Ramos (cell line): Measurements from ENCODE around the gene ABHD16A.

ENCODE experiments used
- in situ Hi-C: fragments of 300-500 bp; cut with MboI; formaldehyde crosslinking; loops from one replicate; pipeline ENCODE4 v1.14.3; 2022; ENCODE audit warnings: low sequenced_read_pairs; ENCODE audit not compliant: unreplicated experiment

ABHD16A gene

GRCh38 chr6:31733734-31734133, 30.6 kb upstream of the ABHD16A start:
- in situ Hi-C loops, result no loop called here

DNA sequence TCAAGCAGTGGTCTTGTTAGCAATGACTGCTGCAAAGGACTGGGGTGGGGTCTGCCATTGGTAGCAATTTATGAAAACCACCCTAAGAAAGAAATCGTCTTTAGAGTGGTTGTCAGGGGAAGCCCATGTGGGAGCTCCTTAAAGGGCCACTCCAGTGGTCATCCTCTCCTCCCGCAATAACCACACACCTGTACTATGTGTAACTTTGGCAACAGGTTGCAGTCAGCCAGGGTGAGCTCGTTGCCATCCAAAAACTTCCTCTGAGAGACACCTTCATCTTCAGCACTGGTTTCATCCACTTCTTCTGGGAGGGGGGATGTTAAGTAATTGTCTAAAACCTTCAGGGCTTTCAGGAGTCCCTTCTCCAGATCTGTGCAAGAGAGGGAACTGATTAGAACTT, 28.9 kb upstream of the ABHD16A start:
- in situ Hi-C loops, result no loop called here

GRCh38 chr6:31730631-31731086, 27.5 kb upstream of the ABHD16A start:
- in situ Hi-C loops, result no loop called here

- in situ Hi-C loops, result no loop called here
Measured at GRCh38 chr6:31729979-31730630, 27.0 kb upstream of the ABHD16A start.

GRCh38 chr6:31729515-31729978, 26.4 kb upstream of the ABHD16A start:
- in situ Hi-C loops, result no loop called here

GRCh38 chr6:31728767-31729514, 25.8 kb upstream of the ABHD16A start, which contains the start of gene DDAH2:
Gene DDAH2 (minus strand): TSS chr6:31729299. CDS start chr6:31729161, 138 bp downstream.
- in situ Hi-C loops, result no loop called here

- in situ Hi-C loops, result no loop called here
Measured at GRCh38 chr6:31727717-31728671, 24.9 kb upstream of the ABHD16A start.

DNA sequence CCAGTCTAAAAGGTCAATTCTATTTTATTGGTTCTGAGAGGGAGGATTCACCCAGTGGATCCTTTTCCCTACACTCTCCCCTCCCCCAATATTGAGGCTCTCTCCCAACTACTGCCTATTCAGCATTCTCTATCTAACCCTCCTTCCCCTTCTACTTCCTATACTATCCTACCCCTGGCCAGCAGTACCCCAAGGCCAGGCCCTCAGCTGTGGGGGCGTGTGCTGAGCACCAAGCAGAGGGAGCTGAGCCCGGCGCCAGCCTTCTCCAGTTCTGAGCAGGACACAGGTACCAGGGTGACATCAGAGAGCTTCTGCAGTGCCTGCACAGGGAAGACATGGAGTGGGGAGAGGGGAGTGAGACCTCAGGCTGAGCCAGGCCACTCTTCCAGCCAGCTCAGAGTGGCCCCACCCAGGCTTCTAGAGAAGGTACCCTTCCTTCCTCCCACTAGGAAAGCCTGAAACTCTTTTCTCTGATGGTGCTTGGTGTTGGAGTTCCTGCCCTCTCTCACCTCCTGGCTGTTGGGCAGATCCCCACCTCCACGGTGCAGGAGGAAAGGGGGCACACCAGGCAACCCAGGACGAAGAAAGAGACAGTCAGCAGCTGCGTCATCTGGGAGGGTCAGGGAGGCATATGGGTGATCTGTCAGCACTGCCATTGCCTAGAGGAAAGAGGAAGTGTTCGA, 24.1 kb upstream of the ABHD16A start:
- in situ Hi-C loops, result no loop called here

GRCh38 chr6:31725502-31726350, 22.6 kb upstream of the ABHD16A start:
- in situ Hi-C loops, result no loop called here

DNA sequence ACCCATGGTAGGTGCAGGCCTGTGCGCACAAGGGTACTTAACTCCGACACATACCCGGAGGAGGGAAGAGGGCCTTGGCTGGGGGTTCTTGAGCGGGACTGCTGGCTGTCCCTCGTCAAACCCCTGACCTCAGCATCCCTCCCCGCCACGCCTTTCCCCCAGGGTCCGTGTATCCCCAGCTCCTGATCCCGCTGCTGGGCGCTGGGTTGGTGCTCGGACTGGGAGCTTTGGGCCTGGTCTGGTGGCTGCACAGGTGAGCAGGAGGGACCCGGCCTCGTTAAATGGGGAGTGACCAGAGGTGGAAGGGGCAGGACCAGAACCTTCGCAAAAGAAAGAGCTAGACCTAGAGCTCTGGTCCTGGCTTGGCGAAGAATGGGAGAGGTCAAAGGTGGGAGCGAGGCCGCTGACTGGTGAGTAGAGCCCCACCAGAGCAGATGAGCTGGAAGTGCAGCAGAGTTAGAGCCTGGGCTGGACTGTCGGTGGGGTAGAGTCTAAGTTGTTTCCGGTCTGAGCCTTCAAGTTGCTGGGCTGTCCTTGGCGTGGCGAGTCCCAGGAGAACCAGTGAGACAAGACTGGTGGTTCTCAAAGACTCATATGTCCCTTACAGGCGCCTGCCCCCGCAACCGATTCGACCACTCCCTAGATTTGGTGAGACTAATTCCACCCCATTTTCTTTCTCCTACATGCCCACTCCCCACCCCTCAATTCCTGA, 21.0 kb upstream of the ABHD16A start:
- in situ Hi-C loops, result no loop called here

- in situ Hi-C loops, result no loop called here
Measured at GRCh38 chr6:31723245-31723979, 20.3 kb upstream of the ABHD16A start, which contains the start of gene MPIG6B. Gene MPIG6B (plus strand): TSS chr6:31723373. CDS start chr6:31723384, 11 bp downstream.

- in situ Hi-C loops, result no loop called here
Measured at GRCh38 chr6:31722173-31722572, 19.0 kb upstream of the ABHD16A start.

- in situ Hi-C loops, result no loop called here
Measured at GRCh38 chr6:31721351-31722020, 18.4 kb upstream of the ABHD16A start, which contains the start of gene LY6G6C. Gene LY6G6C (minus strand): TSS chr6:31721746. CDS start chr6:31721679, 67 bp downstream.

GRCh38 chr6:31720196-31720770, 17.2 kb upstream of the ABHD16A start:
- in situ Hi-C loops, result no loop called here

DNA sequence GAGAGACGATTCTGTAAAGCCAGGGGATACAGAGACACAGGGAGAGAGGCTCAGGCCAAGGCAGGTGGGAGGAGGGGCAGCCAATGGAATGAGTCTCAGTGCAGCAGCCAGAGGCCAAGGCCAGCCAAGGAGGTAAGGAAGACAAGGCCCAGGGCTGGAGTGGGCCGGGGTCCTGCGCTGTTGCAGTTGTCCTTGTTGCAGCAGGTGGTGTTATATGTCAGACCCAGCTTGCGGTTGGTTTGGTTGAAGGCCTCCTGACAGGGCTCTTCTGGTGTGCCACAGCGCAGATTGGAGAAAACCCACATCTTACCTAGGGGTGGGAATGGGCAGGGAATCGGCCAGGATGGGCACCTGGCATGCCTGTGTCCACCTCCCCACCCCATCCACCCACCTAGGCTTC, 15.9 kb upstream of the ABHD16A start:
- in situ Hi-C loops, result no loop called here

DNA sequence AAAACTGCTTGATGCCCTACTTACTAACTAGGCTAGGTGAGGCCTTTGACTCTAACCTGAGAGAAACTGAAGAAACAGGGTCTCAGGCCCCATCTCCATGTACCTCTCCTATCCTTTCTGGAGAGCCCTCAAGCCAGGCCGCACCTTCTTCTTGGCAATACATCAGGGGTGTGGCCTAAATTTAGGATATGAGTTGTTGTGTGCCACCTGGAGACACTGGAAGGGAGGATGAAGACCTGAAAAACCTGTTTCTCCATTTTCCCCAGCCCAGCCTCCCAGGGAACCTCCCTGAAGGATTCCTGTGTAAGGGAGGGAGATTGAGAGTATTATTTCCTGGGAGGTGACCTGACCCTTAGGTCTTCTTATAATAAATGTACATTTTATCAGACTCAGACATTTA, 15.1 kb upstream of the ABHD16A start:
- in situ Hi-C loops, result no loop called here
